NCI-H2196 treated with DMSO at 0.1 percent for 48 hours (cell line): Measurements from ENCODE around the gene LY86.

ENCODE experiments used
- DNase-seq: peaks from one replicate; lab custom pipeline; 2025; ENCODE audit not compliant: unreplicated experiment; lab: John Stamatoyannopoulos, UW

LY86 gene

DNA sequence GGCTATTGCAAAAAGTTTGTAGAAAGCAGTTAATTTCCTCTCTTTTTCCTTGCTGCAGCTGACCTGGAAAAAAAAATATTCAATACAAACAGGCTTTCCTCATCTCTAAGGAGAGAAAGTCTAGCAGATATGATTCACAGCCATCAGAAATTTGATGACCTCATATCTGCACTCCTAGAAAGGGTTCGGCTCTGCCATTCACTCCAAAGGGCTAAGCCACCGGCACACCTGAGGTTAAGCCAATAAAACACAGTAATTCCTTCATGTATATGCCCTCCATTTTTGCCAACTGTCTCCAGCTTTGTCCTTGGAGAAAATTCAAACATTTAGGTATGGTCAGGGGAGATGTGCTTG, 18.7 kb upstream of the LY86 start:
- DNase-seq, result no peak

DNA sequence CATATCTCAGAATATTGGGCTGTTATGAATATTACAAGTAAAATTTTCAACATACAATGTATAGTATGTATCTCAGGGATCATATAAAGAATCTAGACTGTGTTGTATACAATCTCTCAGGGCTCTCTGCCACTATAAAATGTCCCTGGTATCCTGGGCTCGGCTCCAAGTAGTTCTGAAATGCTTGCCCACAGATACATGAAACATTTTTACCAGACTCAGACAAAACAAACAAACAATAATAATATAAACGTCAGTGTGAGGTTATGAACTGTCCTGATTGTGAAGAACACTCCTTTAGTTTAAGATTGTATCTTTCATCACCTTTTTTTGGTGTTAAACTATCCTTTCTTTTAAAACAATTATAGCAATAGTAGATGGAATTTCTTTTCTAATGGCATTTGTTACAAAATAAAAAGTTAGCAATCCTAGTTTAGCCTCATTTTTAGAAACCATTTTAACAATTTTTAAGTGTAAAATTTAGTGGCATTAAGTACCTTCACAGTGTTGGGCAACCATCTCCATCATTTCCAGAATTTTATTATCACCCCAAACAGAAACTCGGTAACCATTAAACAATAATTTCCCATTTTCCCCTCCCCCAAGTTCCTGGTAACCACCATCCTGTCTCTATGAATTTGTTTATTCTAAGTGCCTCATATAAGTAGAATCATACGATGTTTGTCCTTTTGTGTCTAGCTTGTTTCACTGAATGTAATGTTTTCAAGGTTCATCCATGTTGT, 17.4 kb upstream of the LY86 start:
- DNase-seq, result no peak

DNA sequence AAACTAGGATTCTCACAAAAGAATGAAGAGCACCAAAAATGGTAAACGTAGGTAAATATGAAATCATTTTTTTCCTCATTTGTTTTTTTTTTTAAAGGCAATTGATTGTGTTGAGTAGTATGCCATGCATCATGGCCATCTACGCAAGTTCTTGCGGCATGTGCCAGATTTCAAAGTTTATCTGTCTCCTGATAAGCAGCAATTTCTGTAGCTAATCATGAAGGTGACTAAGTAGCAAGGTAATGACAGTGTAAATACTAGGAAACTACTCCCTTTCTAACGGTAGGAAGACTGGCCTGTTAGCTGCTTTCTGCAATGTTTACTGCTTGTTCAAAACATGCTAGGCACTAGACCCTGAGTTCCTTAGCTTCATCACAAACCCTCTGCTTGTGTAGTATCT, 13.4 kb upstream of the LY86 start:
- DNase-seq, result no peak

DNA sequence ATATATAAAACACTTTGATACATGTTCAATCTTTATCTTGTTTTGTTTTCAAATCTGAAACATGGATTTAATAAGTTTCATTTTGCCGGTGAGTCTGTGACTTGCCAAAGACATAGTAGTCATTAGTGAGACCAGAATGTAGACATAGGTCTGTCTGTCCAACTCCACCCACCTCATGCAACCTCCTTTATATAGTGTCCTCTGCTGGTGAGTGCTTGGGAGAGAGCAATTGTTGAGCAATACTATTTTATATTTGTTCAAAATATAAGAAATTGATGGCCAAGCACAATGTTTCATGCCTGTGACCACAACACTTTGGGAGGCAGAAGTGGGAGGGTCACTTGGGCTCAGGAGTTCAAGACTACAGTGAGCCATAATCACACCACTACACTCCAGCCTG, 10.8 kb upstream of the LY86 start:
- DNase-seq, result no peak

DNA sequence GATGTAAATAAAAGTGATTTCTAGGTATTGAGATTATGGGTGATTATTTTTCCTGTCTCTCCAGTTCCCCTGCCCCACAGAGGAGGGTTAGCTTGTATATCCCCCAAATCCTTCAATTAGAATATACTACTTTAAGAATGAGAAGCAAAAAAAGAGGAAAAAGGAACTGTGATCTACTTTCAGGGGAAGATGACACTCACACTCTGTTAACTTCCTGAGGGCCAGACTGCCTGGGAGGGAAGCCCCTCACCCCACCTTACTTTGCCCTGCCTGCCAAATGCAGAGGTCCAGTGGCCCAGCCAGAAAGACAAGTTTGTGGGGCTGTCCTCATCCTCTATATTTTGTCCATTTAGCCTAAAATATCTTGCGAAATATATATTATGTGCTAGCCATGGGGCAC, 9.2 kb upstream of the LY86 start:
- DNase-seq, result no peak

DNA sequence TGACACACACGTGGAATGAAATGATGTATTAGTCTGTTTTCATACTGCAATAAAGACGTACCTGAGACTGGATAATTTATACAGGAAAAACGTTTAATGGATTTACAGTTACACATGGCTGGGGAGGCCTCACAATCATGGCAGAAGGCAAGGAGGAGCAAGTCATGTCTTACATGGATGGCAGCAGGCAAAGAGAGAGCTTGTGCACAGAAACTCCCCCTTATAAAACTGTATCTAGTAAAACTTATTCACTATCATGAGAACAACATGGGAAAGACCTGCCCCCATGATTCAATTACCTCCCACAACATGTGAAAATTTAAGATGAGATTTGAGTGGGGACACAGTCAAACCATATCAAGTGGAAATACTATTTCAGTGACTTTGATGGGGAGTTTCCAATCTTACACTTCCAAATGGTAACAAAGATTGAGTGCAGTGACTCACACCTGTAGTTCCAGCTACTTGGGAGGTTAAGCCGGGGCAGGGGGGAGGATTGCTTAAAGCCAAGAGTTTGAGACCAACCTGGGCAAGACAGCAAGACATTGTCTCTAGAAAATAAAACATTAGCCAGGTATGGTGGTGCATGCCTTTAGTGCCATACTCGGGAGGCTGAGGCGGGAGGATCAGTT, 8.2 kb upstream of the LY86 start:
- DNase-seq, result no peak

DNA sequence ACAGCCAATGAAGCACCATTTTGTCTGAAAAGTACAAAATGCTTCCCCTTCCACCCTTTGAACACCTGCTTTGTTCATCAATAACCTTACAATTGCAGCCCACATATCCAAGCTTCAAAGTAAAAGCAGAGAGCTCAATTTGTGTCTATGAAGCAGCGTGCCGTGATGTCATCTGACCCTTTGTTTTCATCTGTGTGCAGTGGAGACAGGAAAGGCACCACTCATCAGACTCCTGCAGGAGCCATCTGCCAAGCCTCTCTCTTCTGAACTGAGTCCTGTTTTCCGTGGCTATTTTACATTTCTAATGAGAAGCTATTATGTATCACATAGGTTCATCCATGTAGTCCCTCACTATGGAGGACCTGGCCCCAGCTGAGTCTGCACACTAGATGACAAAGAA, 7.5 kb upstream of the LY86 start:
- DNase-seq, result no peak

DNA sequence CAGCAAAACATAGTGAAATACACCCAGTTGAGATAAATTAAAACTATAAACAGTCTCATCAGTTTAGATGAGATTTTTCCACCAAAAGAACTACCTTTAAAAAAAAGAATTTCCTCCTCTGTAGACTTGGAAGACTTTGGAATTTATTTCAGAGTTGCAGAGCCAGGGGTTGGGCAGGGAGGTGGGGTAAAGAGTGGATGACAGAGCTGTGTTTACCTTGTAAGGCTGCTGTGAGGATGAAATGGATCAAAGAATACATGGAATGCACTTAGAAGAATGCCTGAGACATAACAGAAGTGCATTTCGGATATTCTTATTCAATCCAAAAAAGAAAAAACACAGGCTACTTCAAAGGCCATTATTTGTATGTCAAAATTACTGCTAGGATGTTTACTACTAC, 6.4 kb upstream of the LY86 start:
- DNase-seq, result no peak

DNA sequence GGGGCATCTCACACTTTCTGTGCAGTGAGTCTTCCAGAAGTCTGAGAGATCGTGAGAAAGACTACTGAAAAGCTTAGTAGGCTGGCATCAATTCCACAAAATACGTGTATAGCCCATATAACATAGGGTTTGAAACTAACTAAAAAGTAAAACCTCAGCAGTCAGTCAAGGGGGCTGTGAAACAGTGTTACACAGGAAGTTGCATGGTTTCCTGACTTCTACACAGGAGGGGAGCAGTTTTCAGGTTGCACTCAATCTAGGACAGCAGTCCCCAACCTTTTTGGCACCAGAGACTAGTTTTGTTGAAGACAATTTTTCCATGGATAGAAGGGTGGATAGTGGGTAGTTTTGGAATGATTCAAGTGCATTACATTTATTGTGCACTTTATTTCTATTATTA, 4.7 kb upstream of the LY86 start:
- no peak for DNase-seq

DNA sequence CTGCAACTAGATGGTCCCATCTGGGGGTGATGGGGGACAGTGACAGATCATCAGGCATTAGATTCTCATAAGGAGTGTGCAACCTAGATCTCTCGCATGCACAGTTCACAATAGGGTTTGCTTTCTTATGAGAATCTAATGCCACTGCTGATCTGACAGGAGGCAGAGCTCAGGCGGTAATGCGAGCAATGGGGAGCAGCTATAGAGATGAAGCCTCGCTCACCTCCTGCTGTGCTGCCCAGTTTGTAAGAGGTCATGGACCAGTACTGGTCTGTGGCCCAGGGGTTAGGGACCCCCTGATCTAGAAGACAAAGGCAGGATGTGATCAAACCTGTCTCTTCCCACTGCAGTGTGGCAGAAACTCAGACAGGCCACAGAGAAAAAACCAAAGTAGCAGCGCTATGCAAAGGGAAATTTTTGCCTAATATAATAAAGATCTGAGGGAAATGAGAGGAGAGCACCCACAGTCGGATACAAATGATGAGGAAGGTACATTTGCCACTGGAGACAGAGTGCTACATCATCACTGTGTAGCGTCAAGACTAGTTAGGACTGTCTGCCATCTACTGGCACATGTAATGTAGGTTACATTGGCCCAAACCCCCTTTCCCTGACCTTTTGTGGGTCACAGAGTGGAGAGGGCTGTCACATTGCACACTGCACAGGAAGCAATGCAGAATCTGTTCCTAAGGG, 4.1 kb upstream of the LY86 start:
- no peak for DNase-seq

DNA sequence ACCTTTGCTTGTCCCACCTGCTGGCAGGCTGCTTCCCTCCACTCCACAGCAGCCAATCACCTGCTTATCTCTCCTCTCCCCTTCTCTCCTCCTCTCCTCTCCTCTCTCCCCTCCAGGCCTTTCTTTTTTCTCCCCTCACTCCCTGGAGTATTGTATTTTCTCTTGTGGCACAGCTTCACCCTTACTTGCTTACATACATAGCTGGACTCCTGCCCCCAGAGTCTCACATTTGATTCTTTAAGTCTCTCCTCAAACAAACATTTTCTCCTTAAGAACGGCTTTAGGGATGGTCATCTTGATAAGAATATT, 3.6 kb upstream of the LY86 start:
- DNase-seq, result no peak

DNA sequence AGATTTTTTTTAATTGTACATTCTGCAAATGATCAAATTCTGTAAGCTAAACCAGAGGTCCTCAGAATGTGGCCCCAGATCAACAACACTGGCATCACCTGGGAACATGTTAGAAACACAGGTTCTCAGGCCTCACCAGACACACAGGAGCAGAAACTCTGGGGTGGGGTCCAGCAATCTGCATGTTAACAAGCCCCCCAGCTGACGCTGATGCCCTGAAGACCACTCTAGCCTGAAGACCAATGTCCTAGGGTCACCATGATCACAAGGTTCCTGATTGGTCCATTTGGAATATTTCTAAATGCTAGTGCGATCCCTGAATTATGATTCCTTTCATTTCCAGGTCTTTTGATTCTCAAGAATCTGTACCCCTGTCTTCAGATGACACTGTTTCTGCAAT, 2.4 kb upstream of the LY86 start:
- DNase-seq, result no peak

DNA sequence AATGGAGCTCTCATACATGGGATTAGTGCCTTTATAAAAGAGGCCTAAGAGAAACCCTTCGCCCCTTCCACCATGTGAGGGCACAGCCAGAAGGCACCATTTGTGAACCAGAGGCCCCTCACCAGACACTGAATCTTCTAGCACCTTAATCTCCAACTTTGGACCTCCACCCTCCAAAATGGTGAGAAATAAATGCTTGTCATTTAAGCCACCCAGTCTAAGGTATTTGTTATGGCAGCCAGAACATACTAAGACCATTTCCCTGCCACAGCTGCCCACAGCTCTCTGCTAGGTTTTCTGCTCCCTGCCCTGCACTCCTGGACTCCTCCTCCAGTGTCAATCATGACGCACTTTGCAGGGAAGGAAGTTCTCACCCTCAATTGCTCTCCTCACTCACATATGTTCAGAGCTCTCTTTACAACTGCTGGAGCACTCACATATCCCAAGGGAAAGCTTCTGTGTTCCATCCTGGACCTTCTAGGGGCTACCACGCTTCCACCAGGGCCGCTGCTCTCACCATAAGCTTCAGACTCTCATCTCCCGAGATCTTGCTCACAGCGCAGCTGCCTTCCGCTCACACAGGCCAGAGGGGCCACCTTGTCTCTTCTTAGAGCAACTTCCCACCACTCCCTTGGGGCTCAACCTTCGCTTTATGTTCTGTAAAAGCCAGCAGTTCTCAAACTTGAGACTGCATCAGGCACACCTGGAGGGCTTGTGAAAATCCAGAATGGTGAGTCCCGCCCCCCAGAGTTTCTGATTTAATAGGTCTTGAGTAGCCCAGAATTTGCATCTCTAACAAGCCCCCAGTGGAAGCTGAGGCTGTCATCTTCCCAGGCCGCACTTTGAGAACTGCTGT, 1.6 kb upstream of the LY86 start:
- DNase-seq, result no peak

DNA sequence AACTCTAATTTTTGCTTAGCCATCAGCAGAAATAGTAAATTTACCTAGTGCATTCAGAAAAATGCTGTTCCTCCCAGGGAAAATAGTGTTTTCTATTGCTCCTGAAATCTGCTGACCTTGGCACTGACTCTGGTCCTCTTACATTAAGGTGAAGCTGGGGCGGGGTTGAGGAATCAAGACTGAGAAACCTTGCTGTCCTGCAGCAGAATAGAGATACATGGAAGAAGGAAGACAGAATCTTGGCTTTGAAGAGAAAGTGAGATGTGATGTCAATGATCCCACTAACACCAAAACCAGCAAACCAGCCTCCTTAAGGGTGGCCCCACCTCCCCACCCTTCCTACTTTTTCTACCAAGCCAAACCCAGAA, 840 bp upstream of the LY86 start:
- no peak for DNase-seq

DNA sequence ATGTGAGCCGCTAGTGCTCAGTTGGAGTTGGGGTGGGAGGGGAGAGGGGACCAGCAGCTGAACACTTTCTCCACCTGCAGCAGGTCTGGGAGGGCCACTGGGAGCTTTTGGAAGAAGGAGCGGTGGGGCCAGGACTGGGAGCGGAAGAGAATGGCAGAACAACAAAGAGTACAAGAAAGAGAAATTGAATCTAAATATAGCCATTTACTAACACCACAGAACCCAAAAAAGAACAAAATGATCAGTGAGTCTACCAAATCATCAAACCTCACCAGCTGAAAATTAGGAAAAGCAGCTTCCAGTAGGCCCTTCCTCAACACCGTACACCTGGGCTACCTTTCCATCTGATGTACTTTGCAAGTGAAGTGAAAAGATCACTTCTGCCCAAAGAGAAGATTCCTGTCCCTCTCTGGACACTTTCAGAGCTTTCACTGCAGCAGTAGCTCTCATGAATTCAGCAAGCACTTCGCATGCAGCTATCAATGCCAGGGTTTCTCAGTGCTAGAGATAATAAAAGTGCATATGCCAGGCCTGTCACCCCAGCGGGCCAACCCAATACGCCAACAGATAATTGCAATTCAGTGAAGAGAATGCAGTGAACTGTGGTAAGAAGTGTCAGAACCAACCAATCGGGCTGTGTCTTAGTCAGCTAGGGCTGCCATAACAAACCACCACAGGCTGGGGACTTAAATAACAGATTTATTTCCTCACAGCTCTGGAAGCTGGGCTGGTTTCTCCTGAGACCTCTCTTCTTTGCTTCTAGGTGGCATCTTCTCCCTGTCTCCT, 597 bp downstream of the LY86 start:
- DNase-seq, result no peak

DNA sequence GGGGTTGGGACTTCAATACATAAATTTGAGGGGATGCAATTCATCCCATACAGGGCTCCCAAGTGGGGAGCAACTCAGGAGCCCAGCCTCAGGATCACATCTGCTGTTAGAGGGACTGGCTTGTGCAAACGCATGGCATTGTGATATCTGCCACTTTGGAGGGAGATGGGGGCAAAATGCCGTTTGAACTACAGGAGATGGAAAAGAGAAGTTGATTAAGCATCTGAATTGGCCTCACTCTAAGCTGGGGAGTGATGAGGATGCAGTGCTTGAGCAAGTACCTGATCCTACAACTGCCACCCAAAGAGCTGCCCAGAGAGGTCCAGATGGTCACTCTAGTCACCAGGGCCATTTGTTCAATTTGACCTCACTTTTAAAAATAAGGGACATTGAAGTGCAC, 2.0 kb downstream of the LY86 start:
- DNase-seq, result no peak

DNA sequence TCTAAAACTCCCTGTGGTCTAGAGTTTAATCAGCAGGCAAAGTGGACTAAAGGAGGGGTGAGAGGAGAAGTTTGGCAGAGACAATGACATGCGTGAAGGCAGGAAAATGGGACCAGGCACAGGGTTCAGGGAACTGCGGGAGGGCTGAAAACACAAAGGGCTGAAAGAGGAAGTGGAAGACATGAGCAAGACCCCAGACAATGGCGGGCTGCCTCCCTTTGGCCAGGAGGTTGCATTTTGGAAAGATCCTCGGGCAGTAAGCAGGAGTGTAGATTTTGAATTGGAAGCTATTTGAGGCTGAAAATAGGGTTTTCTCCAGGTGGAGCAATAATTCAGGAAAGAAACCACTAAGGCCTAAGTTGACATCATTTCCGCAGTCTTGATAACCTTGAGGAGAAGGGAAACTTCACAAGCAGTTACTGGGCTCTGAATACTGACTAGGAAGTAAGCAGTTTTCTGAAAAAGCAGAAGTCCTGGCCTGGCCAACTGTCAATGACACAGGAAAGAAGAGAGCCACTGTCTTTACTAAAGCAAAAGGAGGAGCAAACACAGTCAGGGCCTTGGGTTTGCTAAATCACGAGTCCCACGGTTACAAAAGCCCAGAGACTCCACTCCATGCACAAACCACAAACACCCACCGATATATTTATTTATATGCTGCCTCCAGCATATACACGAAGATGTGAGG, 3.4 kb downstream of the LY86 start:
- no peak for DNase-seq

DNA sequence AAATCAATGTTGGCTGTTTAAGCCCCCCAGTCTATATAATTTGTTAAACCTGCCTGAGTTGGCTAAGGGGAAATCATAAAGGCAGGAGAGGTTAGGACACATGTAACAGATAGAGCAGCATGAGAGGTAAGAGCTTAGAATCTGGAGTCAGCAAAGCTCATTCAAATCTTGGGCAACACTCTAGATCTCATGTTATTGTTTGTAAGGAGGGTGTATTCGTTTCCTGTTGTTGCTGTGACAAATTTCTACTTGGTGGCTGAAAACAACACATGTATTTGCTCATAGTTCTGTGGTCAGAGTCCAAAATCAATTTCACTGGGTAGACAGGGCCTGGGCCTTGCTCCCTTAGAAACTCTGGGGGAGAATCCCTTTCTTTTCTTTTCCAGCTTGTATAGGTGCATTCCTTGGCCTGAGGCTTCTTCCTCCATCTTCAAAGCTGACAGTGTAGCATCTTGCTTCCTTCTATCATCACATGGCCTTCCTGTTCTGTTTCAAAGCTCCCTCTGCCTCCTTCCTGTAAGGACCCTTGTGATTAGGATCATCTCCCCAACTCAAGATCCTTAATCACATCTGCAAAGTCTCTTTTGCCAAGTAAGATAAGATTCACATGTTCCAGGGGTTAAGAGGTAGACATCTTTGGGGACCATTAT, 4.4 kb downstream of the LY86 start:
- no peak for DNase-seq

DNA sequence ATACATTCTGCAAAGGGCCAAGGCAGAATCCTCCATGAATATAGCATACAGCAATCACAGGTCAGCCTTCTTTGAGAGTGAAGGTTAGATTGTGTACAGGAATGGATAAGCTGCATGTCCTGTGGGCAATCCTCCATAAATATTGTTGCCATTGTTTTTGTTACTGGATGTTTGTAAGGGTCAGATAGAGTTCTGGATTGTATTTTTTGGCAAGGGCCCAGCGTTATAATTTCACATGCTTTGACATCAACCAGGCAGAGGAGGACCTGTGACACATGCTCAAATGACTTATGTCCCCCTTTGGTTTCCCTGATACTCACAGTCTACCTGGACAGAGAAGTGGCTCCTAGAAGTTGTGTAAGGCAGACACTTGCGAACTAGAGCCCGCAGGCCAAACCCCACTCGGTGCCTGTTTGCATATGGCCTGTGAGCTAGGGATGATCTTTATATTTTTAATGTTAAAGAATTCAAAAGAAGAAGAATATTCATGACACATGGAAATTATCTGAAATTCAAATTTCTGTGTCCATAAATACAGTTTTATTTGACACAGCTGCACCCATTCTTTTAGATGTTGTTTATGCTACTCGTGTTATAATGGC, 5.4 kb downstream of the LY86 start:
- DNase-seq, result no peak

DNA sequence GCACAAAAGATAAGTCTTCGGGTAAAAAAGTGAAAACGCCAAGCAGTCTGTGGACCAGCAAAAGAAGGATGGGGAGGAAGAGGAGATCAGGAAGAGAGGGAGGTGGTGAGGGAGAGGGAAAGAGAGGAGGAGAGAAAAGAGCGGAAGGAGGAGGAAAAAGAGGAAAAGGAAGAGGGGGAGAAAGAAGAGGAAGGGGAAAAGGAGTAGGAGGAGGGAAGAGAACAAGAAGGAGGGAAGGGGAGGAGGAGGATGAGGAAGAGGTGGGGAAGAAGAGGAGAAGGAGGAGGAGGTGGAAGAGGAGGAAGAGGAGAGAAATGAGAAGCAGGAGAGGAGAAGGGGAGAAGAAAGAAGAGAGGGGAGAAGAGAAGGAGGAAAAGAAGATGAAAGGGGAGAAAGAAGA, 6.5 kb downstream of the LY86 start:
- DNase-seq, result no peak
